Measurements from ENCODE around the gene CLEC6A.
"Not testable (repeated sequence)": the region's sequence is repeated elsewhere in the genome, so short reads cannot be mapped to it uniquely, and the experiment has no call there.

CLEC6A gene

GRCh38 chr12:8496074-8496473 is 40.3 kb downstream of the CLEC6A start:
- not testable (repeated sequence) for DNase-seq

- DNase-seq = no peak
Observed at GRCh38 chr12:8499616-8500015, 43.9 kb downstream of the CLEC6A start.

GRCh38 chr12:8501720-8502119 is 46.0 kb downstream of the CLEC6A start:
- no peak for DNase-seq

GRCh38 chr12:8504351-8504750 is 48.6 kb downstream of the CLEC6A start:
- DNase-seq = no peak

GRCh38 chr12:8507596-8507995 is 51.8 kb downstream of the CLEC6A start:
- no peak for DNase-seq

GRCh38 chr12:8508223-8508622 is 52.5 kb downstream of the CLEC6A start:
- DNase-seq = no peak

- DNase-seq = no peak
Observed at GRCh38 chr12:8508910-8509841, 53.4 kb downstream of the CLEC6A start.

- DNase-seq = no peak
Observed at GRCh38 chr12:8513256-8513655, 57.5 kb downstream of the CLEC6A start, which contains the start of gene CLEC4D. CLEC4D (plus strand) TSS chr12:8513503; CDS start chr12:8513733, 230 bp downstream.

GRCh38 chr12:8517971-8518370 is 62.2 kb downstream of the CLEC6A start:
- DNase-seq = no peak

GRCh38 chr12:8519171-8519570 is 63.4 kb downstream of the CLEC6A start:
- DNase-seq = no peak

- no peak for DNase-seq
Observed at GRCh38 chr12:8527250-8528130, 71.7 kb downstream of the CLEC6A start.

All from activated CD4-positive, CD25-positive, alpha-beta regulatory T cell (primary cell).